ENCODE data around the gene CAV2. TPM values are rescaled to one million over a fixed set of nuclear protein-coding genes. Genes with fewer than 3 reads are reported as not detected.
A peak's percentile ranks its signal among the peaks of the same experiment; 100 is the strongest.

The CAV2 gene
- total RNA-seq, 1 donor from 2014 or later = 161 TPM

GRCh38 chr7:116544487-116544886, 44.9 kb downstream of the CAV2 start:
- Histone ChIP-seq H3K79me2 (ENCODE audit: insufficient read depth, low read length) (peaks cover 95% of the 10 kb centered on the region), H3K4me1 (ENCODE audit: insufficient read depth, low read length) (peaks cover 35% of the 10 kb centered on the region), H3K27me3 (ENCODE audit: insufficient read depth, low read length) (no peaks in the 10 kb centered on the region), H3K9me3 (ENCODE audit: insufficient read depth, low read depth, low read length) (no peaks in the 10 kb centered on the region), H3K9ac (ENCODE audit: low read length) (no peak overlapping the region), H3K36me3 (ENCODE audit: insufficient read depth, low read length) (peaks cover 37% of the 10 kb centered on the region), H3K4me3 (ENCODE audit: insufficient read depth, low read depth, low read length) (no peak overlapping the region), H3K4me2 (ENCODE audit: low read length) (no peak overlapping the region), H2AFZ (ENCODE audit: low read depth, low read length) (no peak overlapping the region), H3K27ac (ENCODE audit: low read depth, low read length) (peak overlapping the region; percentile 77), H4K20me1 (ENCODE audit: insufficient read depth, low read length) (peaks cover 47% of the 10 kb centered on the region)
- H3K9me3 Mint-ChIP-seq (ENCODE audit: unreplicated experiment) = no peaks in the 10 kb centered on the region
- peaks cover 28% of the 10 kb centered on the region for H3K36me3 Mint-ChIP-seq (ENCODE audit: low read depth, unreplicated experiment)
- peak overlapping the region; percentile 75 for H3K27ac Mint-ChIP-seq (ENCODE audit: unreplicated experiment)
- H3K4me1 Mint-ChIP-seq (ENCODE audit: low read depth, unreplicated experiment) = peaks cover 59% of the 10 kb centered on the region
- FAIRE-seq (no peak), DNase-seq (ENCODE audit: low read depth) (no peak)
- no peaks in the 10 kb centered on the region for H3K27me3 Mint-ChIP-seq (ENCODE audit: low read depth, unreplicated experiment)
- TF ChIP-seq EZH2 (IDR thresholded peaks at IDR 0.05; ENCODE audit: insufficient read depth, low read length) = no peak
- peak overlapping the region; percentile 7 for H3K4me3 Mint-ChIP-seq (ENCODE audit: unreplicated experiment)

GRCh38 chr7:116545411-116545993, 46.0 kb downstream of the CAV2 start:
- no peak overlapping the region for H3K4me3 ChIP-seq (ENCODE audit: insufficient read depth, low read depth, low read length)
- Mint-ChIP-seq H3K4me3 (ENCODE audit: unreplicated experiment) (no peak overlapping the region), H3K27ac (ENCODE audit: unreplicated experiment) (no peak overlapping the region), H3K4me1 (ENCODE audit: low read depth, unreplicated experiment) (peaks cover 53% of the 10 kb centered on the region), H3K36me3 (ENCODE audit: low read depth, unreplicated experiment) (peaks cover 28% of the 10 kb centered on the region), H3K27me3 (ENCODE audit: low read depth, unreplicated experiment) (no peaks in the 10 kb centered on the region), H3K9me3 (ENCODE audit: unreplicated experiment) (no peaks in the 10 kb centered on the region)
- H3K9ac ChIP-seq (ENCODE audit: low read length) = no peak overlapping the region
- H3K9me3 ChIP-seq (ENCODE audit: insufficient read depth, low read depth, low read length) = no peaks in the 10 kb centered on the region
- no peaks in the 10 kb centered on the region for H3K27me3 ChIP-seq (ENCODE audit: insufficient read depth, low read length)
- H3K4me1 ChIP-seq (ENCODE audit: insufficient read depth, low read length) = peaks cover 29% of the 10 kb centered on the region
- DNase-seq (ENCODE audit: low read depth) (no peak), FAIRE-seq (no peak)
- no peak overlapping the region for H3K4me2 ChIP-seq (ENCODE audit: low read length)
- H2AFZ ChIP-seq (ENCODE audit: low read depth, low read length) = no peak overlapping the region
- H3K27ac ChIP-seq (ENCODE audit: low read depth, low read length) = no peak overlapping the region
- peaks cover 51% of the 10 kb centered on the region for H4K20me1 ChIP-seq (ENCODE audit: insufficient read depth, low read length)
- peaks cover 45% of the 10 kb centered on the region for H3K36me3 ChIP-seq (ENCODE audit: insufficient read depth, low read length)
- H3K79me2 ChIP-seq (ENCODE audit: insufficient read depth, low read length) = peaks cover 95% of the 10 kb centered on the region
- TF ChIP-seq CTCF (IDR thresholded peaks at IDR 0.05; ENCODE audit: insufficient read depth, low read depth, low read length) (no peak), EZH2 (IDR thresholded peaks at IDR 0.05; ENCODE audit: insufficient read depth, low read length) (no peak)

- no peak for DNase-seq (ENCODE audit: low read depth)
- Mint-ChIP-seq H3K36me3 (ENCODE audit: low read depth, unreplicated experiment) (peaks cover 25% of the 10 kb centered on the region), H3K4me3 (ENCODE audit: unreplicated experiment) (no peak overlapping the region), H3K27me3 (ENCODE audit: low read depth, unreplicated experiment) (no peaks in the 10 kb centered on the region), H3K4me1 (ENCODE audit: low read depth, unreplicated experiment) (peaks cover 50% of the 10 kb centered on the region), H3K9me3 (ENCODE audit: unreplicated experiment) (no peaks in the 10 kb centered on the region), H3K27ac (ENCODE audit: unreplicated experiment) (no peak overlapping the region)
- H3K27me3 ChIP-seq (ENCODE audit: insufficient read depth, low read length) = no peaks in the 10 kb centered on the region
- peaks cover 46% of the 10 kb centered on the region for H3K36me3 ChIP-seq (ENCODE audit: insufficient read depth, low read length)
- peaks cover 24% of the 10 kb centered on the region for H3K4me1 ChIP-seq (ENCODE audit: insufficient read depth, low read length)
- peaks cover 51% of the 10 kb centered on the region for H4K20me1 ChIP-seq (ENCODE audit: insufficient read depth, low read length)
- no peak for FAIRE-seq
- H3K9me3 ChIP-seq (ENCODE audit: insufficient read depth, low read depth, low read length) = no peaks in the 10 kb centered on the region
- no peak overlapping the region for H3K4me2 ChIP-seq (ENCODE audit: low read length)
- TF ChIP-seq EZH2 (IDR thresholded peaks at IDR 0.05; ENCODE audit: insufficient read depth, low read length) = no peak
- TF ChIP-seq CTCF (IDR thresholded peaks at IDR 0.05; ENCODE audit: insufficient read depth, low read depth, low read length) = no peak
- no peak overlapping the region for H3K9ac ChIP-seq (ENCODE audit: low read length)
- H3K79me2 ChIP-seq (ENCODE audit: insufficient read depth, low read length) = peaks cover 95% of the 10 kb centered on the region
- no peak overlapping the region for H3K27ac ChIP-seq (ENCODE audit: low read depth, low read length)
- no peak overlapping the region for H2AFZ ChIP-seq (ENCODE audit: low read depth, low read length)
- no peak overlapping the region for H3K4me3 ChIP-seq (ENCODE audit: insufficient read depth, low read depth, low read length)
Measured at GRCh38 chr7:116546054-116546453, 46.5 kb downstream of the CAV2 start.

Measured in astrocyte (in vitro differentiated cells and primary cell).